HG02970 (cell line): ENCODE data around the gene GABRB1.

ENCODE experiments used
- ATAC-seq: cut with Tn5 transposase; IDR thresholded peaks from one replicate; pipeline ENCODE4 v1.9.1; 2021; ENCODE audit warnings: mild to moderate bottlenecking, moderate library complexity, moderate number of reproducible peaks; ENCODE audit not compliant: unreplicated experiment, low FRiP score

GABRB1 gene

GRCh38 chr4:47106561-47106960 lies 75.2 kb downstream of the GABRB1 start:
- ATAC-seq = no peak

DNA sequence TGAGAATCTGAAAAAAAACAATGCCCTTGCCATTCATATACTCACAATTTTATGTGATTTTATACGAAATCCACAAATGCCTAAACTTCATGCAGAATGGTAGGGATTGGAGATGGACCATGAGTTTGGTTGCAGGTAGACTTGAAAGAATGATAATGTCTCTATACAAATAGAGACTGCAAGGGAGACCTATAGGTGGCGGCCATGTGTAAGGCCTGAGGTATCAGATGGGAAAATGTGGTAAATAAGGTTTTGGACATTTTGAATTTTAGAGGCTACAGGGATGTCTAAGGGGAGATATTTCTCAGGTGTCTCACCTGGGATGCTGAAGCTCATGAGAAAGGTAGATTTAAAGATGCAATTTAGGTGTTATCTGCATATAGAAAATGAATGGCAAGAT lies 78.0 kb downstream of the GABRB1 start:
- no peak for ATAC-seq

DNA sequence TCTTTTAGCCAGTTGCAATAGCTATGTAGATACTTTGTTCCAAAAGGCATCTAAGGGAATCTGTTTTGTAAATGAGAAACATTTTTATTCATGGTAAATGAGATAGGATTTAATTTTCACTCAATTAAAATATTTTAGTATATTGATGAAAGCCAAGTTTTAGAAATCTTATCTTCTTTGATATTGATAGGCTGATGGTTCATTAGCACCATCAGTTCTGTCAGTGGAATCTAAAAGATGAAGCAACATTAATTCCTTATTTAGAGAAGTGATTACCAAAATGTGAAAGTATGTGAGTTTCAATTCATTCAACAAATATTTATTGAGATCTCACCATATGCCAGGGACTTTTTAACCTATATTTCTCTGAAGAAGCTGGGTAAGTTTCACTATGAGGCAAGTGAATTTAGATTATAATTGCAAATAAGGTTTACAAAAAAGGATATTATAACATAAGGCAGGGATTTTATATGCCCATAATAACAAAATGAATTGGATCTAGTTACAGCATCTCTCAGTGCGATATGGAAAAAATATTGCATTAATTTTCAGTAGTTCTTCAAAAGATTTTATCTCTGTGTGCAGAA lies 79.3 kb downstream of the GABRB1 start:
- ATAC-seq = no peak

DNA sequence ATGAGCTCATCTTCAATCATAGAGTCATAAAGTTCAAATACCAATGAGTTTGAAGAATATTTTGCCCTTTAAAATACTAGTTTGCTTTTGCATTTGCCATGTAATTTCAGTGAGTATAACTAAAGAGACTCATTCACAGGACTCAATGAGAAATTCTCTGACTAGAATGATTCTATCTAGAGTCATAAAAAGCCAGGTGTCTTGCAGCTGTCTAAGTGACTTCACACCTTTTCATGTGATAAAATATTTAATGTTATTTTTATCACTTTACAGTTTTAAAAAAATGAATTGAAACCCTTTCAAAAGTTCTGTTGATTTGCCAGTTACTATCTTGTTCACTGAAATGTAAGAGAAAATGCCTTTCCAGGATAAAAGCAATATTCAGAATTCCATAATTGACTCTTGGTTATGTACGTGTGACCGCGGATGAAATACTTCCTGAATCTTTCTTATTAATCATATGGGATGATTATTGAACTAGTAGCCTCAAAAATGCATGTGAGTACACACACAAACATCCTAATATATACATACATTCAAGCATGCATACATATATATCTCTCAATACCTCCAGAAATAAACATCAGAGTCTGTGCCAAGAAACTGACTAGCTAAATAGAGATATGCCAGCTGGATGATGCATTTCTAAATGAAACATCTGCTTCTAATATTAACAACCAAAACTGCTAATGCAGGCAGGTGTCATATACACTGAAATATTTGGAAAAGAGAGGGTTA lies 87.0 kb downstream of the GABRB1 start:
- no peak for ATAC-seq

DNA sequence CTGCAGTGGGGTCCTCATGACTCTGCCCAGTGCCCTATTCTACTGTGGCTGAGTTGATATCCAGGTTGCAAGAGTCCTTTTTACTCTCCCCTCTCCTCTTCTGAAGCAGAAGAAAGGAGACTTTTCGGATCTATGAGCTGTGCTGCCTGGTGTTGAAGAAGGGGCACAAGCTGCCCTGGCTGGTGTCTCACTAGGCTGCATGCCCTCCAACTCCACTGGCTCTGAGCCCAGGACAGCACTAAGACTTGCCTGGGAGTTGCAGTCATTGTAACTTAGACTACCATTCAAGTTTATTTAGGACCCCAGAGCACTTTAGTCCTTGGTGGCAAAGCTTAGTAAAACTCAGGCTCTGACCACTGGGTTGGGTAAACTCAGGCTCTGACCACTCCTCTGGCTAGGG lies 89.4 kb downstream of the GABRB1 start:
- no peak for ATAC-seq

- peak; percentile 92 for ATAC-seq
These were observed 91.4 kb downstream of the GABRB1 start for GRCh38 chr4:47122592-47123291.

DNA sequence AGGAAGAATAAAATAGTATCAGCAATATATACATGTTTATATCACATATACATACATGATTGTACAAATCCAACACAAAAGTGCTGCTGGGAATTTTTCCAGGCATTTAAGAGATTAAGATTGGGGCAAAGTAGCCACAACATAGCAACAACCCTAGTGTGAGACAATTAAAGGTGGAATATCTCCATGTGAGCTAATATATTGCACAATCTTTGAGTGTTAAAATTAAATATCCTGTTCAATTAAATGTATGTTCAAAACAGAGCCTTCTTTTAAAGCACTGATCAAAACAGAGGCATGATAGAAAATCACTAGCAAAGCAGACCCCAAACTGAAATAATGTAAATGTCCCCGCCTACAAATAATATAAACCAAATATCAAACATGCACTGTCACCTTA lies 97.6 kb downstream of the GABRB1 start:
- no peak for ATAC-seq

DNA sequence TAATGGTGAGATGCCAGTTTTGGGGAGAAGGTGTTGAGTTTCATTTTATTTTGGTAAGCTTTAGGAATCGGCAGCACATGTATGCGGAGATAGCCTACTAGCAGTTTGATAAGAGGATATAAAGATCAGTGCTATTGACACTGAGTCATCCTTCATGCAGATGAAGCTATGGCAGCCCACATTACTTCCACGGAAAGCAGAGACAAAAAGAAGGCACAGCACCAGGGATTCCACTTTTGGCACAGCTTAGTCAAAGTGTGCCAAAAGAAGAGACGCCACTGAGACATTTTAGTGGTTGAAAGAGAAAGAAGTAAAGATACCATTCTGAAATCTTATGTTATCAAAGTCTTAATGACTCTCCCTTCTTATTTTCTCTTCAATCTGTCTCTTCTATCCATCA lies 103.8 kb downstream of the GABRB1 start:
- no peak for ATAC-seq

- ATAC-seq = no peak
These were observed 111.9 kb downstream of the GABRB1 start for GRCh38 chr4:47143261-47143660.

DNA sequence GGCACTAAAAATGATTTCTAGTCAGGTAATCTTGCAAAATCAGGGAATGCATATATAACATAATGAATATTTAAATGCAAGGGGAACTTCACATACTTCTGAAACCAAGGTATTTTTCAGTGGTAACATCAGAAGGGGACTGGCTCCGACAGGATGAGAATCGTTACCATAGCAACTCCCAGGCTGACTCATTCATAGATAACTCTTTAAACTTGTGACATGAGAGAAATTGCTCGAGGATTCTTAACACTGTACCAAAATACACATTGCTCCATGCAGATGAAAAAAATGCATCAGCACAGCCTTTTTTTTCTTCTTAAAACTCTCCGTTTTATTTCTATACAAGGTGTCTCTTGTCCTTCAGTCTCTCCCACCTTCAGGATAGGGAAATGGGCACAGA lies 114.3 kb downstream of the GABRB1 start:
- peak; percentile 97 for ATAC-seq

DNA sequence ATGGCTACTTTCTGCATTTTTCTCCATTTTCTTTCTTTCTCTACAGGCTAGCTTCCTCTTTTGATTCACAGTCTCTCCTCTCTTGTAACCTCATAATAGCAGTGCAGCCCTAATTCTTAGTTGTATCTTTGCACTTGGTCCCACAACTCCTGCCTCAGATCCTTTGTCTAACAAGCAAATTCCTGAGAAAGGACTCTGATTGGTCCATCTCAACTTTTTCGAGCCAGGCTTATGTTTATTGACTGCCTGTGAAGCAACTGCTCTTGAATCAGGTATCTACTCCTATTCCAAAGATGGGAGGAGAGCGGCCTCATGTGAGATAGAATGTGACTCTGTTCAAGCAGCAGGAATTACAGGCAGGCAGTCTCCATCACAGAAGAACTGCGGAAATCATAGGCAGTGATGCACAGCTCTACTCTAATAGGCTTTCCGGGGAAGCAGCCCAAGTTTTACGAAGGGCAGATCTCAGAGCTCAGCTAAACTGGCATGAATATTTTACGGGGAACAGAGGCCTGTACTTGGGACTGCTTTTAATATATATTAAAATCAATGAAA lies 123.5 kb downstream of the GABRB1 start:
- ATAC-seq = no peak

DNA sequence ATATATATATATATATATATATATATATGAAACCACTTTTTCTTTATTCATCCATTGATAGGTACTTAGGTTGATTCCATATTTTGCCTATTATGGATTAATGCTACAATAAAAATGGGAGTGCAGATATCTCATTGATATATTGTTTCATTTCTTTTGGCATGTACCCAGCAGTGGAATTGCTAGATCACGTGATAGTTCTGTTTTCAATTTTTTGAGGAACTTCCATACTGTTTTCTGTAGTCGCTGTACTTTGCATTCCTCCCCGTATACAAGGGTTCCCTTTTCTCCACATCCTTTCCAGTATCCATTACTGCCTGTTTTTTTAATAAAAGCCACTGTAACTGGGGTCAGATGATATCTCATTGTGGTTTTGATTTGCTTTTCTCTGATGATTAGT lies 124.6 kb downstream of the GABRB1 start:
- no peak for ATAC-seq

- ATAC-seq = no peak
These were observed 128.7 kb downstream of the GABRB1 start for GRCh38 chr4:47160095-47160494.

DNA sequence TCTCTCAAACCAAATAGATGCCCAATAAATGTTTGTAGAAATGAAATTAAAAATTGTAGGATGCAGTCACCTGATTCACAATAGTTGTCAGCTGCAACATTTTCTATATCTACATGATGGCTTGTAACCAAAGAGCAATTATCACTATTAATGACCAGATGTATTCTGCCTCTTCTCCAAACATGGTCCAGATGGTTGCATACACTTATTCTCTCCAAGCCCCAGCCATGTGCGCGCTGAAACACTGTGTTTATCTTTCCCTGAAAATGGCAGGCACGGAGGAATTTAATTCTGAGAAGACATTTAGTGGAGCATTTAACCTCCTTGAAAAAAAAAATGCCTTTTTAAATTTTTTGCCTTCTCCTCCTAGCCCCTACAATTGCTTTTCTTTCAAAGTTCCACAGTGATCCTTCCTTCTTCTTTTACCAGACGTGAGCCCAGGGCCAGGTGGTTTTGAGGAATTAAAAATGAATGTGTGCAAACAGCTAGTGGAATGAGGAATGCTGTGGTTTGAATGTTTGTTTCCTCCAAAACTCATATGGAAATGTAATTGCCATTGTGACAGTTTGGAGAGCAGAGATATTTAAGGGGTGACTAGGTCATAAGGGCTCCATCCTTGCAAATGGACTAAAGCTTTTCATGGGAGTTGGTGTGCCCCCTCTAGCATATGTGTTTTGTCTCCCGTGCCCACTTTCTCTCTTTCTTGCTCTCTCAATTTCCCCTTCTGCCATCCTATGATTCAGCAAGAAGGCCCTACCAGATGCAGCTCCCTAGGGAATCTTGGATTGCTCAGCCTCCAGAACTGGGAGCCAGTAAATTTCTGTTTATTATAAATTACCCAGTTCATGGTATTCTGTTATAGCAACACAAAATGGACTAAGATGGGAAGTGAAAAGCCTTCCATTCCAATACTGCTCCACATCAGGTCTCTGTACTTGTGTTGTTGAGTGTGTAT lies 136.0 kb downstream of the GABRB1 start:
- no peak for ATAC-seq

- no peak for ATAC-seq
These were observed 152.7 kb downstream of the GABRB1 start for GRCh38 chr4:47184083-47184482.

- no peak for ATAC-seq
These were observed 154.4 kb downstream of the GABRB1 start for GRCh38 chr4:47185761-47186160.

DNA sequence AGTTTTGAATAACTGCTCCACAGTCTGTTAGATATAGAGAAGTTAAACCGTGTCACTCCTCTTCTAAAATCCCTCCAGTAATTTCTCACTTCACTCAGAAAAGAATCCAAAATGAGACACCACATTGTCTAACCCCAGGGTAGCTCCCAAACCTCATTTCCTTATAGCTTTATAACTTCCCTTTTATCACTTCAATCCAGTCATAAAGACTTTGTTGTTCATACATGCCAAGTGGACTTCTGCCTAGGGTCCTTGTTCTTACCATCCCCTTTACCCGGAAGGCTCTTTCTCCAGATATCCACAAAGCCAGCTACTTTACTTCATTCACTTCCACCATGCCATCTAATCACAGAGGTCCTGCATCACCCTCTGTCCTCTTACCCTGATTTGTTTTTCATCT lies 156.2 kb downstream of the GABRB1 start:
- no peak for ATAC-seq

DNA sequence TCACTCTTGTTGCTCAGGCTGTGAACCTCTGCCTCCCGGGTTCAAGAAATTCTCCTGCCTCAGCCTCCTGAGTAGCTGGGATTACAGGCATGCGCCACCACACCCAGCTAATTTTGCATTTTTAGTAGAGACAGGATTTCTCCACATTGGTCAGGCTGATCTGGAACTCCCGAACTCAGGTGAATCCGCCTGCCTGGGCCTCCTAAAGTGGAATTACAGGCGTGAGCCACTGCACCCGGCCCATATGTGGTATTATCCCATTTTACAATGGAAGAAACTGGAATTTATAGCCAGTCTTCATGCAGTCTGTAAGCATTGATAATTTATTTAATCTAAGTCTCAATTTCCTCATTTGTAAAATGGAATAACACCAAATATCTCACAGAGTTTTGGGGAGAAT lies 161.8 kb downstream of the GABRB1 start:
- ATAC-seq = no peak

DNA sequence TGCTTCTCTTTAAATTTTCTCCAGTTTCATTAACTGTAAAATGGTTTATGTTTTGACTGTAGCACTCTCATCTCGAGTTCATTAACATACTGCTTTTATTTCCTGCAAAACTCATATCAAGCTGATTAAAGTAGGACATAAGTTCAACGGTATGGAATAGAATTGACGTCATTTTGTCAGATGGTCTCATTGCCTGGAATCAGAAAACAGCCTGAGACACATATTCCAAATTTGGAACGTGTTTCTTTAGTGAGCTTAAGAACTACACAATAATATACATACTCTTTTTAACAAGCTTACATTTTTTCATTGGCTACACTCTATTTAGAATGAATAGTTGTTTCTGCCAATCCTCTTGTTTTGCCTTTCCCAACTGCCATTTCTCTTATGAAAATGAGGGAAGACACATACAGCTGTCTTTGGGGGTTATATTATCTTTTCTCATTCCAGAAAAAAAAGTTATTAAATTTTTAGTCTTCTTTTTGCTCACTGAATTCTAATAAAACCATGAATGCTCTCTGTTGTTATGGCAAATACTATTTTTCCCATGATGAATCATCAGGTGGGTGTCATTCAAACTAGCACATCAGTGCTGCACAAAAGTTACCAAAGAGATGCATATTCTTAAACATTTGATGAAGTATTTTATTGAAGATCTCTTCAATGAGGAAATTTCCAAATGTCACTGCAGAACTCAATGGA lies 162.8 kb downstream of the GABRB1 start:
- no peak for ATAC-seq

DNA sequence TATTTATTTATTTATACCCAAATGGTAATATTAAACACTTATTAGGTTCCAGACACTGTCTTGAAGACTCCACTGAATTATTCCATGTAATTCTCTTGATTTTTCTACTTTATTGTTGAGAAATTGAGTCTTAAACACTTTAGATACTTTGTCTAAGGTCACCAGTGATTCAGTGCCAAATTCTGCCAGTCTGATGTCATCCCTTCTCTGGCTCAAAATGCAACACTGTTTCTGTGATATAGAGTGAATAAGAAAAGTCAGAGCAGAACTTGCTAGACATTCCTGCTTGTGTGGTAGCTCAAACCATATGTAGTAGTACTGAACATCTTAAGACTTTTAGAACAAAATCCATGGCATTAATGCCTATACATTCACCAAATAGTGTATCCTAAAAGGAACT lies 164.3 kb downstream of the GABRB1 start:
- ATAC-seq = no peak
